Kasumi-1 (cell line): ENCODE data around the gene ANTXRL.
"Not testable (repeated sequence)": the region's sequence is repeated elsewhere in the genome, so short reads cannot be mapped to it uniquely, and the experiment has no call there.

Experiments used
- DNase-seq, 2 experiments: peaks; one replicate each; lab custom pipeline; 2025; lab: John Stamatoyannopoulos, UW

The ANTXRL gene

DNA sequence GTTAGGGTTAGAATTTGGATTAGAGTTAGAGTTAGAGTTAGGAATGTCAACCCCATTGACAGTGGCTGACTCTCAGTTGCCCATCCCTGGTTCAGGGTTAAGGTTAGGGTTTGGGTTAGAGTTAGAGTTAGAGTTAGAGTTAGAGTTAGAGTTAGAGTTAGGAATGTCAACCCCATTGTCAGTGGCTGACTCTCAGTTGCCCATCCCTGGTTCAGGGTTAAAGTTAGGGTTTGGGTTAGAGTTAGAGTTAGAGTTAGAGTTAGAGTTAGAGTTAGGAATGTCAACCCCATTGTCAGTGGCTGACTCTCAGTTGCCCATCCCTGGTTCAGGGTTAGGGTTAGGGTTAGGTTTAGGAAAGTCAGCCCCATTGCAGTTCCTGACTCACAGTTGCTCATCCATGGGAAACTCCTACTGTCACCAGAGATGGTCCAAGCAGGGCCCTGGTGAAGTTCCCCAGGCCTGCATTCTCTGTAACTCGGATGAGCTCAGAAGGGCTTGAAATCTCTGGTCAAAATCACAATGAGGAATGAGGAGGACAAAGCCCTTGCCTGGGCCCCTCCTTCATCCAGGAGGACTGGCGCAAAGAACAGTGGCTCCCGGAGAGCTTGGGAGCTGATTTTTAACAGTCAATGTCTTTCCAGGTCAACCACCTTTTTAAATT lies 8.7 kb downstream of the ANTXRL start:
- not testable (repeated sequence) for DNase-seq

- not testable (repeated sequence) for DNase-seq
Observed at GRCh38 chr10:46296086-46296485, 9.3 kb downstream of the ANTXRL start.

- DNase-seq: no peak
Observed at GRCh38 chr10:46296641-46297141, 9.9 kb downstream of the ANTXRL start.

DNA sequence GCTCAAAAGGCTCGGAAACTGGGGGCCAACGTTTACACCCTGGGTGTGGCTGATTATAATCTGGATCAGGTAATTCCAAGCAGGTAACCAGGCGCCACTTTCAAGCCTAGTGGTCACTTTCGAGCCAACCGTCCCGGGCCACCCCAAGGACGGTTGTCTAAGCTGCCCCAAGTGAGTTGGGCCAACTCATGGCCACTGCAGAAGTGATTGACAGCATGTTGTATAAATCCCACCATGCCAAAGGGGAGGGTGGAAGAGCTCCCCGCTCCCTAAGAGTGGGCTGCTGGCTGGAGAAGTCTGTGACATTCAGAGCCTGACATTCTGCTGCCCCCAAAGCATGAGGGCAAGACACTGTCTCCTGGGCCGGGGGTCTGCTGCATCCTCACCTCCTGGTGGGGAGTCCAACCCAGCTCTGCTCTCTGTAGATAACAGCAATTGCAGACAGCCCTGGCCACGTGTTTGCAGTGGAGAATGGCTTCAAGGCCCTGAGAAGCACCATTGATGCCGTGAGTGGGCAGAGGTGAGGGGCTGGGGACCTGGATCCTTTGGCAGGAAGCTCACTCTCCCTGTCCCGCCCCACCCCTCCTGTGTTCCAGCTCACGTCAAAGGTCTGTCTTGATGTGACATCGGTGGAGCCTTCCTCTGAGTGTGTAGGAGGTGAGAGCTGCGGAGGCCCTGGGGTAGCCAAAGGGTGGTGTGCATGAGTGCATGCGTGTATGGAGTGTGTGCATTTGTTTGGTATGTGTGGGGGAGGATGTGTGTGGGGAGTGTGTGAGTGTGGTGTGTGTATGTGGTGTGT lies 10.8 kb downstream of the ANTXRL start:
- no peak for DNase-seq

DNA sequence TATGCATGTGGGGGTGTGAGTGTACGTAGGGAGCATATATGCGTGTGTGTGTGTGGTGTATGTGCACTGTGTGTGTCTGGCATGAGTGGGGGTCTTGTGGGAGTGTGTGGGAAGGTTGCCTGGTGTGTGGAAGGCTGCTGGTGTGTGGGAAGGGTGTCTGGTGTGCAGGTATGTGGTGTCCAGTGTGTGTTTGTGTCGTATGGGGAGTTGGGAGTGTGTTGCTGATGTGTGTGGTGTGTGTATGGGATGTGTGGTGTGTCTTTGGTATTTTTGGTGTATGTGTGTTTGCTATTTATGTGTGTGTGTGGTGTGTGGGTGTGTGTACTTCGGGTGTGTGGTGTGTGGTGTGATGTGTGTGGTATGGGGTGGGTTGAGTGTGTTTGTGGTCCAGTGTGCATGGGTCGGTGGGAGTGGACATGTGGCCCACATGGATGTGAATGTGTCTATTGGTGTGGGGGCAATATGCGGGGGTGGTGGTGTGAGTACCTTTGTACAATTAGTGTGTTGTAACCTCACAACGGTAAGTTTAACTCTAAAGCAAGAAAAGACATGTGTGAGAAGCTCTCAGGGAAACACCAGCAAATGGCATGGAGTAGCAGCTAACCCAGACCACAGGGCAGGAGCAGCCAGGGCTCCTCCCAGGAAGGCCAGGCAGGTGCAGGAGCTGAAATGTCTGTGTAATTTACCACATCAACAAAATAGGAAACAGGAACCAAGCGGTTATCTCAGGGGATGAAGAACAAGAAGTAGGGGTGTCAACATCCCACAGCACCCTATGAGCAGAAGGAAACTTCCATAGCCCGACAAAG lies 11.9 kb downstream of the ANTXRL start:
- DNase-seq: peak; percentile 85 to 87

DNA sequence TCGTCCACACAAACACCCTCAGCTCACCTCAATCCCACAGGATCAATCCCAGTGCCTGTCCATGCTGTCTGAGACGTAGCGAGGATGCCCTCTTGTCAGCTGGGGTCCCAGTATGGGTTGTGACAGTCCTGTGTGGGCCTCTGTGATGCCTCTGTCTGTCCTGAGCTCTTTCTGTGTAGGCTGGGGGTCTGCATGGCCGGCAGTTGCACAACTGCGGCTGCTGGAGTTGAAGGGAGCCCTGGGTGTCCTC lies 12.4 kb downstream of the ANTXRL start:
- no peak for DNase-seq

DNA sequence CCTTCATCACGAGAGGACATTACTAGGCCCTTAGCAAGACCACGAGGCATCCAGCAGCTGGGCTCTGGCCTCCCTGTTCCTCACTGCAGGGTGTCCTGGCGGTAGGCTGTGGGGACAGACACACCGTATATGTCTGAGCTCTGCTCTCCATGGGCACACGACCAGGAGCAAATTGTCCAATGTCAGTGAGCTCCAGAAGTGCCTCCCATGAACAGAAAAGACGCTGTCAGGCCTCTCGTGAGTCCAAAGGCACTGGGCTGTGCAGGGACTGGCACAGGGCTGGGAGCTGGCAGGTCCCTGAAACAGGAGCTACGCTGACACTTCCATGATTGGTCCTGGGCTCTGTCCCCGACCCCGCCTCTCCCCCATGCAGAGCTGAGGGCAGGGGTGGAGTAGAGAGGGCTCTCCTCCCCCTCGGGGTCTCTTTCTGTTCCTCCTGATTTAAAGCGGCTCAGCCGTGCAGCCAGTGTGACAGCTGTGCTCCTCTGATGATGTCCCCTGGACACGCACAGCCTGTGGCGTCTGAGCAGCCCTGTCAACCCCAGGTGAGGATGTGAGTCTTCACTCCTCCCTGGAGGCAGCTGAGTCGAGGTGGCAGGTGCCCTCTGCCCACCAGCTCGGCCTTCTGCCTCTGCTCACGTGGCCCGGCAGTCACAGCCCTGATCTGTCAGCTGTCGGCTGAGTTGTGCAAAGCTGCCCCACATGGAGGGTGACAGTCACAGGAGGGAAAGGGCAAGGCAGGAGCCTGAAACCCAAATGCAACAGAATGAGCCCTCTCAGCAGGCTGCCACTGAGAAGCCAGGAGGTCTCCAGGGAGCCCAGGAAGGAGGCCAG lies 13.0 kb downstream of the ANTXRL start:
- DNase-seq: no peak

- not testable (repeated sequence) for DNase-seq
Observed at GRCh38 chr10:46300370-46300711, 13.5 kb downstream of the ANTXRL start.

GRCh38 chr10:46301056-46301645 lies 14.4 kb downstream of the ANTXRL start:
- DNase-seq: no peak

DNA sequence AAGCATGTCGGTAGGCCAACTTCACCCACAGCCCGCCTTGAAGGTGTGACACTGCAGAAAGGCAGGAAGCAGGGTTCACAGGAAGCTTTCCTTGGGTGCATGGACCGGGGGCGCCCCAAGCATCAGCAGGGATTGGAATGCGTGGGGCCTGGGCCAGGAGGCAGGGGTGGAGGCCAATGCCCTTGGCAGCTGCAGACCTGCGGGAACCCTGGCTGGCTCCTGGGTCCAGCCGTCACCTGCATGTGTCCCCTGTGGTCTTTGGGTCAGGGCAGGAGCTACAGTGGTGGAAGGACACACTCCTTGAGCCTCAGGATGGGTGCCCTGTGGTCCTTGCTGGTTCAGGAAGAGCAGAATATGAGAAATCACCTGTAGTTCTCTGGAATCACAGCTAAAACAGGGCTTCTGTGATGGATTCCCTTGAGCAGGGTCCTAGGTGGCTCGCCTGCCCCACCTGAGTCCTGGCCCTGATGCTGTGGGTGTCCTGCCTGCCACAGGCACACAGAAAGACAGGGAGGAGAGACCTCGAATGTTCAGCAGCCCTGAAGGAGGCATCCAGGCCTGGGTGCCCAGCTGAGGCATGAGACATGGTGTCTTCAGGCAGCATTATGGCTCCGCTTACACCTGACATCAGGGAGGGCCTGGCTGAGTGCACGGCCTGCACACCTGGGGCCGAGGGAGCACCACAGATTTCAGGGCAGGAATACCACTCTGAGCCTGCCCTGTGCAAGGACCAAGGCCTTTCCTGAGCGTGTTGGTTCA lies 15.1 kb downstream of the ANTXRL start:
- DNase-seq: no peak

DNA sequence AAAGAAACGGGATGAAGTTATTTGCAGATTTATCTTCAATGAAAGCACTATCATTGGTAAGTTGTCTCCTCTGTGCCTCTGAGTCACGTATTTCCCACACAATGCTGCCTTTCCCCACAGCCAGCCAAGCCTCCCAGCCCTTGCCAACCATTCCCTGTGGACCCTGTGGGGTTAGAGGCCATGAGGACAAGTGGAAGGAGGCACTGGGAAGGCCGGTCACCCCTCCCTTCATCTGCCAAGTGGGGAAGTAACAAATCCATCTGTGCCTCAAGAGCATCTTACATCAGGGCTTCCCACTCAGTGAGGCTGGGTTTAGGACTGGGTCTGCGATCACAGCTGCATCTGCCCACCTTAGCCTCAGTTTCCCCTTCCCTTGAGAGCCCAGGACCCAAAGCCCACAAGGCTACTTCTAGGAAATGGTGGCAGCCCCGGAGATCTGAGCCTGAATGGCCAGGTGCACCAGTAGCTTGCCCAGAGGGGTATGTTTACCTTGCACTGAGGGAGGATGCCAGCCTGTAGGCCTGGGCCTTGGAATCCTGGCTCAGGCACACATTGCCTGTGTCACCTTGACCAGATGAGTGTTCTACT lies 16.1 kb downstream of the ANTXRL start:
- DNase-seq: not testable (repeated sequence)

DNA sequence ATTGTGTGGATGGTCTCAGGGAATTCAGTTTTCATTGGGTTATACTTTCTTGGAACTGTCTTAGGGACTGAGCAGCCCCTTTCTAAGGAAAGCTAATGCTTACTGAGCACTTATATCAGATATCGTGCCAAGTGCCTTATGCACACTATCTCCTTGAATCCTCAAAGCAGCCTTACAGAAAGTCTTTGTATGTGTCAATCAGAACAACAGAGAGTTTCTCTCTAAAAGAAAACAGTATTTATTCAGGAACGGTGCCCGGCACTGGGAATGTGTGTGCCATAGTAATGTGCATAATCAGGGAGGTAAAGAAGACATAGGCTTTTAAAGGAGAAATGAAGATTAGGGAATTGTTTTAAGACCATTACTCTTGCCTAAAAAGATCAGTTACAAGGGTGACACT lies 17.3 kb downstream of the ANTXRL start:
- DNase-seq: no peak

DNA sequence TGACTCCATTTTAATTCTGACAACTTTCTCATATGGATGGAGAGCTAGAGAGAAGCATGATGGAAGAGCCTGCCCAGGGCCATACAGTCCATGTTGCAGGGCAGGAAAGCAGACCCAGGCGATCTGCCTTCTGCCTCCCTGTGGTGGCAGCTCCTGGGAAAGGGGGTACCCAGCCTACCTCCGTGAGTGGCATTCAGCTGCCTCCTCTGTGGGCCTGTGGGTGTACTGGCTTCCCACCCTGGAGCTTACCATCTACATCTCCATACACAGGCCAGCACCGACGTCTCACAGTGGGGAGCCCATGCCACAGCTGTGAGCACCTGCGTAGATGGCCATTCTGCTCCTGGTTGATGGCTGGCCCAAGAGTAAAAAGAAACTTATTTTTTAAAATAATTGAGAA lies 17.9 kb downstream of the ANTXRL start:
- DNase-seq: not testable (repeated sequence)

- DNase-seq: no peak
Observed at GRCh38 chr10:46305079-46305818, 18.5 kb downstream of the ANTXRL start.

DNA sequence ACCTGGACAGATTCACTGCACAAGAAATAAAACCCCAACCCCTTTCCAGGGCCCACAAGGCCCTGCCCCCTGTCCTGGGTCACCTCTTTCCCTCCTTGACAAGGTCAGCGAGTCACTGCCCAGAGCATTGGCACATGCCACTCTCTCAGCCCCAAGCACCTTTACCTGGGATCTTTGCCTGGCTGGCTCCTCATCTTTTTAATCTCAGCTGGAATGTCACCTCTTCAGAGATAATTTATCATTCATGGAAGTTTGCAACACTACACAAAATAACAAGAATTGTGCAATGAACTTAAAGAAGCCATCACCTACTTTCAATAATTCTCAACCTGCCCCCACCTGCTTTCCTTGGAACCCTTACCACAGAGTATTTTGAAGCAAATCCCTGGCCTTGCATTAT lies 19.2 kb downstream of the ANTXRL start:
- DNase-seq: no peak

DNA sequence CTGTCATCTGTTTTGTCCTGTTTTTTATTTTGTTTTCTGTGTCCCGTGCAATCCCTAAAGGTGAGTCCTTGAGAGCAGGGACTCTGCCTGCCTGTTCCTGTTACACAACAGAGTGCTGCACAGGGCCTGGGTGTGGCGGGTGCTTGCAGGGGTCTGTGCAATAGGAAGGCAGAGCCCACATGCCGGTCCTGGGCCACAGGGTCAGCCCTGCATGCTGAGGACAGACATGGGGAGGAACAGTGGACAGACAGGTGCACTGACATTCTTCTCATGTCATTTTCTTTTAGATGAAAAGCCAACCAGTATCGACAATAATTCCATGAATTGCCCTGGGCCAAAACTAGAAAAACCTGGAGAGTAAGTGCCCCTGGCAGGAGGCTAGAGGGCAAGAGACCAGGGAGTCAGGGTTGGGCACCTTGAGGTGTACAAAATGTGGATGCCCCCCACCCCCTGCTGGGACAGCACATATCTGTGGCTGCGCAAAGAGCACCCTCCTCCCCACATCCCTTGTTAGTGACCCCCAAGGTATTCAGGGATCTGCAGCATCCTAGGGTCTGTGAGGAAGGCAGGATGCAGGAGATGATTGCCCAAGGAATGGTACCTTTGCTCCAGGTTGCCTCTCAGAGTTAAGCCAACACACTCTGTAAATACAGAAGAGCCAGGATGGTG lies 19.9 kb downstream of the ANTXRL start:
- DNase-seq: no peak

DNA sequence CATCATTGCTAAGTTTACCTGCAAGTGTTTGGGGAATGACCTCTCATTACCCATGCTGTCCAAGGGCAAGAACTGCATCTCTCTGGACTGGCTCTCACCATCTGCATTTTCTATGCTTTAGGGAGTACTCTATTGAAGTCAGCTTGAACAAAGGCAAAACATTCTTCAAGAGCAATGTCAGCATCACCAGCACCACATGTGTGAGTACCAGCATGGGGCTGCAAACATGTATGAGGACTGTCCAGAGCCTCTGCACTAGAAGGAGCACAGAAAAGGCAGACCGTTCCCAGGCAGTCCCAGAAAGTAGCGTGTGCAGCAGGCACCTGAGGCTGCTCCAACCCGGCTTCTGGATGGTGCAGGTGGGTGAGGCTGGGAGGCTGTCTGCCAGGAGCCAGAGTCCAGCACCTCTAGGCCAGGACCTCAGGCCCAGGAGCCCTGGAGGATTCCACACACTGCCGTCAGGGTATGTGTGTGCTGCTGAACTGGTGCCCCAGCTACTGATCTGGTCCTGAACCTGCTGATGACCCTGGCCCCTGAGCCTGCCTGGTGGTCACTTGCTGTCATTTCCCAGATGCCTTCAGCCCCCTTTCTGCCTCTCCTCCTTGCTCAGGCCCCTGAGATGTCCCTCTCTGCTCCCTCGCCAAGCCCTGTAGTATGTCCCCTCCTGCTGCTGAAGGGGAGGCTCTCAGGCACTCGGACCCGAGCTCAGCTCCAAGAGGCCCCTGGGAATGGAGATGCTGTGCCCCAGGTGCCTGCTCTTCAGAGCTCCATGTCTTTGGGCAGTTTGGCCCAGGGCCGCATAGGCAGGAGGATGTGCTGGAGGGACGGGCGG lies 20.7 kb downstream of the ANTXRL start:
- DNase-seq: no peak

- no peak for DNase-seq
Observed at GRCh38 chr10:46308113-46308415, 21.3 kb downstream of the ANTXRL start.
